Fibroblast of pulmonary artery (primary cell): ENCODE data around the gene KATNA1.

Experiments used
- DNase-seq: peaks from one replicate; pipeline ENCODE4 v3.0.0-alpha.2; 2010; ENCODE audit warnings: low read depth
- H3K4me3 ChIP-seq: replicated peaks from 2 replicates; pipeline ENCODE4 v1.5.1; 2011; ENCODE audit warnings: low read depth, mild to moderate bottlenecking, control low read depth, low read length, moderate library complexity
- CTCF ChIP-seq: IDR thresholded peaks from 2 replicates; pipeline ENCODE4 v1.5.1; 2011; ENCODE audit warnings: mild to moderate bottlenecking, control low read depth, low read length, inconsistent platforms; ENCODE audit errors: missing control alignments

The KATNA1 gene

GRCh38 chr6:149545258-149545753 is 103.2 kb downstream of the KATNA1 start:
- peak; percentile 78 for DNase-seq
- H3K4me3 ChIP-seq = peak overlapping the region; percentile 99
- TF ChIP-seq CTCF = no peak
